Measurements from ENCODE around the gene RND1.
"Not testable (repeated sequence)": the region's sequence is repeated elsewhere in the genome, so short reads cannot be mapped to it uniquely, and the experiment has no call there.

The RND1 gene

GRCh38 chr12:48865281-48866051 lies at the start of gene RND1:
RND1 (minus strand) TSS chr12:48865870; CDS start chr12:48865767, 103 bp downstream.
- H3K4me3 ChIP-seq (ENCODE audit: low read depth, low read length) = peak within 1 kb of the TSS; percentile 74
- DNase-seq (ENCODE audit: low read depth) = peak; percentile 97
- no peak for TF ChIP-seq CTCF (IDR thresholded peaks at IDR 0.05; ENCODE audit: insufficient read depth, low read depth, low read length, missing control alignments)

DNA sequence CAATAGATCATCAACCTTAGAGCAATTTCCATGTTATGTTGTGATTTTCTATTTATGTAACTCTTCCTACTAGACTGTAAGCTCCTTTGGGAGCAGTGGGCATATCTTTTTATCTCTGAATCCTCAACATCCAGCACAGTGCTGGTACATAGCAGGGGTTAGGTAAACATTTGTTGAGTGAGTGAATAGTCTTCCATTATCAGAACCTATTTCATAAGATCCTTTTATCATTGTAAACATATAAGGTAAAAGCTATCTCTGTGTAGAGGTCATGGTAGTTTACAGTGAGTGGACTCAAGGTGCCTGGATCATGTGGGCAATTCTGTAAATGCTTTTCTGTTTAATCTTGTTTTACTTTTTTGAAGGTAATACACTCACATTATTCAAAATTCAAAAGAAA lies 44.5 kb upstream of the RND1 start:
- DNase-seq (ENCODE audit: low read depth) = no peak
- no peak for TF ChIP-seq CTCF (IDR thresholded peaks at IDR 0.05; ENCODE audit: insufficient read depth, low read depth, low read length, missing control alignments)

GRCh38 chr12:48909698-48910097 lies 44.0 kb upstream of the RND1 start:
- not testable (repeated sequence) for DNase-seq (ENCODE audit: low read depth); H3K4me3 ChIP-seq (ENCODE audit: low read depth, low read length)

More for the DNA sequence above, 44.5 kb upstream of the RND1 start:
- no peak overlapping the region for H3K4me3 ChIP-seq (ENCODE audit: low read depth, low read length)

GRCh38 chr12:48907245-48907644 lies 41.6 kb upstream of the RND1 start:
- TF ChIP-seq CTCF (IDR thresholded peaks at IDR 0.05; ENCODE audit: insufficient read depth, low read depth, low read length, missing control alignments) = no peak
- no peak for DNase-seq (ENCODE audit: low read depth)
- no peak overlapping the region for H3K4me3 ChIP-seq (ENCODE audit: low read depth, low read length)

DNA sequence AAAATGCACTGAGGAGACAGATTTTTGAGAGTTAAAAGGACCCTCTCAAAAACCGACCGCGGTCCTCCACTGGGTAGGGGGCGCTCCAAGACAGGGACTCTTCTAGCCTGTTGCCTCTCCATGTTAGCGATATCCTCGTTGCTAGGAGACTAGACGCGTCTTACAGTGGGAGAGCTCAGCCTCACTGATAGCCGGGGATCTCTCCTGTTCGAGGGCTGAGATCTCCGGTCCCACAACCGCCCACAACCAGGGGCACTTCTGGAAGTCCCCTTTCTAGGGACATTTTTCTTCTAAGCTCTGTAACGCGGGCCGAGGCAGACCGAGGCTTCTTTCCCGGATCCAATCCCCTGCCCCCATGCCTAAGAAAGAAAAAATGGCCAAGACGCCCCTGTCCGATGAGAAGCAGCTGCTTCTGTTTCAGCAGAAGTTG lies 38.3 kb upstream of the RND1 start:
- peak; percentile 65 for TF ChIP-seq CTCF (IDR thresholded peaks at IDR 0.05; ENCODE audit: insufficient read depth, low read depth, low read length, missing control alignments)
- DNase-seq (ENCODE audit: low read depth) = peak; percentile 85
- no peak overlapping the region for H3K4me3 ChIP-seq (ENCODE audit: low read depth, low read length)

DNA sequence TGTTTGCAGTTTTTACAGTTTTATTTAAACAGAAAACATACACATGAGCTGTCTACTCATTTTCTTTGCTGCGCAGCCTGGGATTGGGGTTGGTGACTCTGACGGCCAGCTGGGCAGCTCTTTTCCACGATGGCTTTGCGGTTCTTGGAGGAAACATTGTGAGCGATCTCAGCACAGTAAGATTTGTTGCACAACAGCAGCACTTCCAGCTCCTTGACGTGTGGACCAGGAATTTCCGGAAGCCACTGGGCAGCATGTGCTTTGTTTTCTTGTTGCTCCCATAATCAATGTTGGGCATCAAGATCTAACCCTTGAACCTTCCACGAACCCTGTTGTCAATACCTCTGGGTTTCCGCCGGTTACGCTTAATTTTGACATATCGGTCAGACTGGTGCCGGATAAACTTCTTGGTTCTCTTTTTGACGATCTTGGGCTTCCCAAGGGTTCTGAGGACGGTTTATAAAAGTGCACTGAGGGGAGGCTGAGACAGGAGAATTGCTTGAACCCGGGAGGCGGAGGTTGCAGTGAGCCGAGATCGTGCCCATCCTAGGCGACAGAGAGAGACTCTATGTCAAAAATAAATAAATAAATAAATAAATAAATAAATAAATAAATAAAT lies 37.8 kb upstream of the RND1 start:
- H3K4me3 ChIP-seq (ENCODE audit: low read depth, low read length) = no peak overlapping the region
- TF ChIP-seq CTCF (IDR thresholded peaks at IDR 0.05; ENCODE audit: insufficient read depth, low read depth, low read length, missing control alignments) = no peak
- no peak for DNase-seq (ENCODE audit: low read depth)

DNA sequence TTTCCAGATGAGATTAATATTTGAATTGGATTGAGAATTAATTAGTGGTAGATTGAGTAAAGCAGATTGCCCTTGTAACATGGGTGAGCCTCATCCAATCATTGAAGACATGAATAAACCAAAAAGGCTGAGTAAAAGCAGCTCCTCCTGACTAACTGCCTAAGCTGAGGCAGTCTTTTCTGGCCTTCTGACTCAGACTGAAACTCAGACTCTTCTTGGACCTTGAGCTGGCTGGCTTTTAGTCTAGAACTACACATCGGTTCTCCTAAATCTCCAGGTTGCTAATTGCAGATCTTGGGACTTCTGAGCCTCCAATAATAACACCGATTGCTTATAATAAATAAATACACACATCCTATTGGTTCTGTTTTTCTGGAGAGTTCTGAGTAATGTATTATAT lies 35.6 kb upstream of the RND1 start:
- no peak overlapping the region for H3K4me3 ChIP-seq (ENCODE audit: low read depth, low read length)
- no peak for TF ChIP-seq CTCF (IDR thresholded peaks at IDR 0.05; ENCODE audit: insufficient read depth, low read depth, low read length, missing control alignments)
- peak; percentile 64 for DNase-seq (ENCODE audit: low read depth)

All from GM12865 (cell line).